SIG-M5 (cell line): ENCODE results near the gene FAM53B.

Experiments
- DNase-seq: peaks from one replicate; lab custom pipeline; 2025; lab: John Stamatoyannopoulos, UW

The FAM53B gene

DNA sequence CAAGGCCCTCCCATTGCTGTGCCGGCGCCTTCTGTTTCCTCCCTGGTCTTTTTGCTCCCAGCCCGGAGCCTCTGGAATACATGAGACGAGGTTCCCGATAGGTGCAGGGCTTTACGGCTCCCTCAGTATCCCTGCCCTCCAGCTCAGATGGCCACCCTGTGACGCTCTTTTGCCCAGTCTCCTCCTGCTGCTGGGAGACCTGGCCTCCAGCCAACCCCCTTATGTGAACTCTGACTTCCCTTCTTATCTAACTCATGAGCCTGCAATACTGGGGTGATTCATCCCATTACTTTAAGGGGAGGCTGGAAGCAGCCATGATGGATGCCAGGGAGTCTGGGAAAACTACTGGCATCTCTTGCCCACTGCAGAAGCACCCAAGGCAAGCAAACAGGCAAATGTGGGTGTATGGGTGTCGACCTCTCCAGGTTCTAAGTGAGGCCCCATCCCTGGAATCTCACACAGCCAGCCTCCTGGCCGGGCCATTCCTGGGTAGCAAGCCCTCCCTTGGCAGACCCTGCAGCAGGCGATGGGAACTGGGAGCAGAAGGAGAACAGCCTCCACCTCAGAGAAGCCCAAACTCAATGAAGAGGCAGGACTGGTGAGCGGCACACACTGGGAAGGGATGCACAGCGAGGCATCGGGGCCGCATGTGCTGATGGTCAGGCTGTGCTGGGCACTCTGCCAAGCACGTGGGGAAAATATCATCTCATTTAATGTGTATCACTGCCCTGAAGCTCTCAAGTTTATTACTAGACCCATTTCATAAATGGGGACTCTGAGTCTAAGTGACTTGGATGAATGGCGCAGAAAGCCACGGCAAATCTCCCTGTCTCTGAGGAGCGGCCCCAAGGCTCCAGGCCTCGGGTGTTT is 97.5 kb downstream of the FAM53B start:
- DNase-seq, result no peak

DNA sequence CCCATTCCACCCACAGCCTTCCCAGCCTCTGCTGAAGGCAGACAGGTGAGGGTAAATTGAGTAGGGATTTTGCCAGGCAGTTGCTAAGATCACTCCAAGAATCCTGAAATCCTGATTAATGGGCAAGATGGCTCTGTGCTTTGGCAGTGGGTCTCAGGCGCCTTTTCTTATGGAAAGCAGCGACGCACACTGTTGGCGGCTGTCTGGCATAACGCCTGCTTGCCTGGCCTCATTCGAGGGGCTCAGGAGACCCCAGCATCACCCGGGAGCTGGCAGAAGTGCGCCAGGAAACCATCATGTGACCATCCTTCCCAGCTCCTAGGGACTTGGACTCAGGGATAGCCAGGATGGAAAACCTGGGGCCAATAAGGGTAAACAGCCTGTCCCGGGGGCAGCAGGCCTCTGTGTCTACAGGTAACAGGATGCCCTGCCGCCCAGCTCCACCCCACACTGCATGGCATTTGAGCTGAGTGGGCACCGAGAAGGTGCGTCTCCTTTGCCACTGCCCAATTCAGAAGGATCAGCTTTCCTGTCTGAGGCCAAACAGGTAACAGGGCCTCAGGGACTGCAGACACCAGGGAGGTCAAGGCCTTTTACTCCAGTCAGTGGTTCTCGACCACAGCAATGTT is 98.6 kb downstream of the FAM53B start:
- DNase-seq, result no peak

GRCh38 chr10:124644771-124645415 is 99.3 kb downstream of the FAM53B start:
- DNase-seq, result no peak

DNA sequence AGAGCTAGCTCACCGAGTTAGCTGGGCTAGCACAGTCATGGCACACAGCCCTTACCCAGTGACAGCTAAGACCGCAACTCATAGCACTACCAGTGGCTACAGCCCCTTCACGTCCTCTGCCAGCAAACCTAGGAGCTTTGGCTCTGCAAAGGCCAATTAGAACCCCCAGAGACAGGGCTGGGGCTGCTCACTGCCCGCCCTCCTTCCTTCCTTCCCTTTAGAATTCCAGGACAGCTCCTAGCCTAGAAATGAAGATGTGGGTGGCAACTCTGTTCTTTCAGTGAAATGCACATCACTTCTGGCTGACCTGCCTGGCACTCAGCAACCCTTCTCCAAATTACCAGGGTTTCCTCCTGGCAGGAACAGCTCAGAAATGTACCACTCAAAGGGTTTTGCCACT is 99.9 kb downstream of the FAM53B start:
- no peak for DNase-seq

- DNase-seq, result no peak
Observed at GRCh38 chr10:124643330-124644009, 100.7 kb downstream of the FAM53B start.

- no peak for DNase-seq
Observed at GRCh38 chr10:124642088-124642710, 102.0 kb downstream of the FAM53B start.

DNA sequence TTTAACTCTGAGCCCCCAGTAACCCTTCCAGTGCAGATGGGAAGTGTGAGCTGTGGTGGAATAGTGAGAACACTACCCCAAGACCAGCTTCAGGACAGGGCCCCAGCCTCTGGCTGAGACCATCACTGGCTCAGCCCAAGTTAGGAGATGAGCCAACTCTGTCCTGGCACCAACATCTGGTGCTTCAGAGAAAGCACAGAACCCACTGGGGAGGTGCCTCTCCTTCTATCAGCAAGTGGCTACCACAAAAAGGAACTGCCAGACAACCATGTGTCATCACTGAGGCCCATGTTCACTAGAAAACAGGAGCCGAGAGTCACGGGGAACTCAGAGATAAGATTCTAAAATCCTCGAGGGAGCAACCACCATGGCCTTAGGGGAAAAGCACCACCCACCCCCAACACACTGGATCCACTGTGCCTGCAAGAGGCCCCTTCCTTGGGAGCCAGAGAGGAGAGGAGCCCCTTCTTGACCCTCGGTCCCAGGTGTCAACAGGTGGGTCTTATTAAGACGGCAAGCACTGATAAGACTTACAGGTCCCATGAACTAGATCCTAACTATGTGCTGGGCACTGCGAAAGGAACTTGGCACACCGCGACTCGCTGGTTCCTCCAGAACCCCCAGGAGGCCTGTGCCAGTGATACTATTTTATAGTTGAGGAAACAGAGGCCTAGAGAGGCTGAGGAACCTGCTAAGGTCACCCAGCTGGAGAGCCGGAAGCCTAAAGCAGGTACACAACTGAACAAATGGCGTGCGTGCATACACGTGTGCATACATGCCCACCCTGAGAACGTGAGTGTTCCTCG is 102.7 kb downstream of the FAM53B start:
- peak; percentile 70 for DNase-seq

DNA sequence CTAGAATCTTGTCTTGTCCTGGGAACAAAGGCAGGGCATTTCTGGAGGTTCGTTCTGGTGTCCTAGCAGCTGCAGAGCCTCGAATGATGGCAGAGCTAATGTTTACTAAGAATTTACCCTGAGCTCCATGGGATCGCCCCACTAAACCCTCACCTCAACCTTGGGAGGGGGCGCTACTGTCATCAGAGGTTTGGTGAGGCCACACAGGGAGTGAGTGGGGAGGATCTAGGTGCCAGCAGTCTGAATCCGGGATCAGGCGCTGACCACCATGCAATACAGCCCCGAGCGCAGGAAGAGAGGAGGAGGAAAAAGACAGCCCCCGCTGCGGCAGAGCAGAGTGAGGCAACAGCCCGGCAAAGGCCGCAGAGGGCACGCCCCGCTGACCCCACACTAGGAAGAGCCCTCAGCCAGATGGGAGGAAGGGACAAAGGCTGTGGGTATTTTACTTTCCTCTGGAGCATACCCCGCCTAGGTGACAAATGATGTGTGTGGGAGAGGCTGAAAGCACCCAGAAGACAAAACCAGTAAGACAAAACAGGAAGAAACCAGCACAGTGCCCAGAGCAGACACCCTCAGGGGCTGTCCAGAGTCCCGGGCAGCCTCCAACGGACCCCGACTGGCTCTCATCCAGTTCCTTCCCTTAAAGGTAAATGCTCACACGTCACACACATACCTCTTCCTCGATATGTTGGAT is 103.5 kb downstream of the FAM53B start:
- no peak for DNase-seq

DNA sequence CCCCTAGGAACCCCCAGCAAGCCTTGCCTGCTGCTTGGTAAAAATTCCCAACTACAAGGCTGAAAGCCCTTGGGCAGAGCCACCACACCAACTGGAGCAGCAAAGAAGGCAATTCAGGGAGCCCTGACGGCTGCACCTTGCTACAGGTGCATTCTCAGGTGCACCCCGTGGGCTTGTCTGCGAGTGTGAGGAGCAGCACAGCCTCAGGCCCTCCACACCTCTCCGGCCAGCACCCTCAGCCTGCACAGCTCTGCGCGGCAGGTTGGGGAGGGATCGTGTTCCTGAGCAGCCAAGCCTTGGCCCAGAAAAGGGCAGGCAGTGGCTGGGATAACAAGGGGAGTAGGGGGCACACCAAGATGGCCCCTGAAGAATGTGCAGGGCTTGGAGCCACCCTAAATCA is 104.1 kb downstream of the FAM53B start:
- DNase-seq, result no peak

DNA sequence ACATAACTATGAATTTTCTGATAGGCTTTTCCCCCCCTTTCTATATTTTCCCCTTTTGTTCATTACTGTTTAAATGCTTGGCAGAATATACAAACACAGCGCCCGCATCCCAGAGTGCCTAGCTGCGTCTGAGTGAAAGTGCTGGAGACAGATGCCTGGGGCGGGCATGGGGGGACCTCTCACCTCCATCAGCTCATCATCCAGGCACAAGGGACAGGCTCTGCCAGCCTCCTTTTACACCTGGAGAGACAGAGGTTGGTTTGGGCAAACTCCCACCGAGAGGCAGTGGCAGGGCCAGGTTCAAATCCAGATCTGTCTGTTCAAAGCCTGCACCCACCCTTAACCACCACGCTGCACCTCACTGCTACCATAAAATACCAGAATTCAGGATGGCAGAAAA is 104.5 kb downstream of the FAM53B start:
- DNase-seq, result no peak

GRCh38 chr10:124639206-124639605 is 105.0 kb downstream of the FAM53B start:
- no peak for DNase-seq

DNA sequence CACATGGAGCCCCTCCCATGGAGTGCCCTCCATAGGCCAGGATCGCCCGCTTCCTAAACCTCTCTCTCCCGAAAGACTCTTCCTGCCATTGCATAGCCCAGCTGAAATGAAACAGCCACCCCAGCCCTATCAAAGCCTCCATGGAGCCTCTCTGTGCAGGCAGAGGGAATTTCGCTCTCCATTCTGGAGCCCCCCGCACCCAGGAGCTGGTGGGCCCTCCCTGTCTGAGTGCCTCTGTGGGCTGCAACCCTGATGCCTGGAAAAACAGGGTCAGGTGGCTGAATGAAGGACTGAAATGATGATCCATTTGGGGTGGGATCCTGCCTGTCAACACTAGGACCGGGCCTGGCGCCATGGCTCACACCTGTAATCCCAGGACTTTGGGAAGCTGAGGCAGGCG is 106.4 kb downstream of the FAM53B start:
- DNase-seq, result no peak

- DNase-seq, result no peak
Observed at GRCh38 chr10:124637091-124637700, 107.0 kb downstream of the FAM53B start.

DNA sequence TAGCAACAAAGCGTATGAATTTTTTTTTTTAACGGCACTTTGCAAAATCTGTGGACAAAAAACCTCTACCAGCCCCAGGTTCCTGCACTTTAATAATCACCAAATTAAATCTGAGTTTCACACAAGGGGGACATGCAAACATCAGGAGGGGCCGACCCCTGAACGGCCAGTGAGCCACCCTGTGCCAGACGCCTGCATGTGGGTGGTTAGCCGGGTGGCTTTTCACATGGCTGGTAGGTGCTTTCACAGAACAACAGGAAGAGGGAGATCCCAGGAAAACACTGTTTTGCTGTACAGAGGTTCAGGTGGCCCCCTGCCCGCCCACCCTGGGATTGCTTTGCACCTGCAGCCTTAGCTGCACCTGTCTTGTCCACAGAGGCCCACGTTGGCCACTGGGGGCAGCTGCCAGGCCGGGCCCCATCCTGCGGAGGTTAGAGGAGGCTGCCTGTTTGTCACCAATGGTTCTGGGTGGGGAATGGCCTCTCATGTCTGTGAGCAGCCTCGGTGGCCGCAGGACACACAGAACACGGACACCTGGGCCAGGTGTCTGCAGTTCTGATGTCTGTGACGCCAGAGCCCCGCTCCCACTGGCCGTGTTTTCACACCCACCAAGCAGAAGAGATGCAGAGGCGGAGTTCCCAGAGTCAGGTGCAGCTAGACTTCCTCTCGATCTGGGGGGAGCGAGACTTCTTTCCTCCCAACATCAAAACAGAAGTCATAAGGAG is 107.7 kb downstream of the FAM53B start:
- no peak for DNase-seq

- no peak for DNase-seq
Observed at GRCh38 chr10:124632566-124632965, 111.6 kb downstream of the FAM53B start.

DNA sequence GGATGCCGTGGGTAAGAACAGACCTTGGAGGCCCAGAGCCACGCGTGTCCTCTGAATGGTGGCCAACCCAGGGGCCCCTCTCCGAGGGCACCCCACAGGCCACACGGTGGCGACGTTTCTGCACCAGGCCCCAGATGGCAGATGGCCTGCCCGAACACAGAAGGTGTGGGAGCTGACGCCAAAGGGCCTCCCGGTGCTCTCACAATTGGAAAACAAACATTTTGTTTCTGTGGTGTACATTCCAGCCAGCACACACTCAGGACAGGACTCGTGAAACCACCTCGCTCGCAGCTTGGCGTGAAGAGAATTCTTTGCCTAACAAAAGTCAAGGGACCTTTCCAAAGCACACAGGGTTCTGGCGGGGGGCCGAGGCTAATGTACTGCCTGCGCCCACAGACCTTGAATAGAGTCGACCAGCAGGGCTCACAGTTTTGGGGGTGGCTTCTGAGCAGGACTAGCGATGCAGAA is 112.1 kb downstream of the FAM53B start:
- DNase-seq, result no peak

- DNase-seq, result no peak
Observed at GRCh38 chr10:124630551-124630950, 113.6 kb downstream of the FAM53B start.

GRCh38 chr10:124629842-124630241 is 114.3 kb downstream of the FAM53B start:
- no peak for DNase-seq

- DNase-seq, result no peak
Observed at GRCh38 chr10:124629415-124629814, 114.8 kb downstream of the FAM53B start.
